Astrocyte of the cerebellum (primary cell): ENCODE data around the gene NF2.
A peak's percentile ranks its signal among the peaks of the same experiment; 100 is the strongest.
"Not testable (repeated sequence)": the region's sequence is repeated elsewhere in the genome, so short reads cannot be mapped to it uniquely, and the experiment has no call there.

Experiments used
- DNase-seq: peaks from one replicate; pipeline ENCODE4 v3.0.0-alpha.2; 2011; ENCODE audit warnings: low read depth
- H3K4me3 ChIP-seq: 2 replicates; pipeline ENCODE4 v1.5.1; 2011; ENCODE audit warnings: mild to moderate bottlenecking, low read depth, low read length, moderate library complexity
- in situ Hi-C: cut with HindIII; loops from 2 replicates; pipeline ENCODE4 v1.10.0; 2017; ENCODE audit warnings: low sequenced_read_pairs
- TF ChIP-seq, protein P1 (sequence below): IDR thresholded peaks from 2 replicates; pipeline ENCODE4 v1.5.1; 2012; ENCODE audit warnings: low read length, low read depth, moderate library complexity, mild to moderate bottlenecking; ENCODE audit errors: missing control alignments

Gene NF2

GRCh38 chr22:29603358-29604075, at the start of gene NF2:
TSS of gene NF2 (plus strand) at chr22:29603633. CDS start at chr22:29603999, 366 bp downstream.
- in situ Hi-C loops = no loop called here
- peak within 1 kb of the TSS; percentile 93 for H3K4me3 ChIP-seq
- peak; percentile 99 for DNase-seq
- TF ChIP-seq, protein P1, sequence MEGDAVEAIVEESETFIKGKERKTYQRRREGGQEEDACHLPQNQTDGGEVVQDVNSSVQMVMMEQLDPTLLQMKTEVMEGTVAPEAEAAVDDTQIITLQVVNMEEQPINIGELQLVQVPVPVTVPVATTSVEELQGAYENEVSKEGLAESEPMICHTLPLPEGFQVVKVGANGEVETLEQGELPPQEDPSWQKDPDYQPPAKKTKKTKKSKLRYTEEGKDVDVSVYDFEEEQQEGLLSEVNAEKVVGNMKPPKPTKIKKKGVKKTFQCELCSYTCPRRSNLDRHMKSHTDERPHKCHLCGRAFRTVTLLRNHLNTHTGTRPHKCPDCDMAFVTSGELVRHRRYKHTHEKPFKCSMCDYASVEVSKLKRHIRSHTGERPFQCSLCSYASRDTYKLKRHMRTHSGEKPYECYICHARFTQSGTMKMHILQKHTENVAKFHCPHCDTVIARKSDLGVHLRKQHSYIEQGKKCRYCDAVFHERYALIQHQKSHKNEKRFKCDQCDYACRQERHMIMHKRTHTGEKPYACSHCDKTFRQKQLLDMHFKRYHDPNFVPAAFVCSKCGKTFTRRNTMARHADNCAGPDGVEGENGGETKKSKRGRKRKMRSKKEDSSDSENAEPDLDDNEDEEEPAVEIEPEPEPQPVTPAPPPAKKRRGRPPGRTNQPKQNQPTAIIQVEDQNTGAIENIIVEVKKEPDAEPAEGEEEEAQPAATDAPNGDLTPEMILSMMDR = no peak

GRCh38 chr22:29555065-29555644, 48.3 kb upstream of the NF2 start:
- DNase-seq = peak; percentile 12
- in situ Hi-C loops = no loop called here
- H3K4me3 ChIP-seq = no peak overlapping the region
- TF ChIP-seq, protein P1 = no peak

DNA sequence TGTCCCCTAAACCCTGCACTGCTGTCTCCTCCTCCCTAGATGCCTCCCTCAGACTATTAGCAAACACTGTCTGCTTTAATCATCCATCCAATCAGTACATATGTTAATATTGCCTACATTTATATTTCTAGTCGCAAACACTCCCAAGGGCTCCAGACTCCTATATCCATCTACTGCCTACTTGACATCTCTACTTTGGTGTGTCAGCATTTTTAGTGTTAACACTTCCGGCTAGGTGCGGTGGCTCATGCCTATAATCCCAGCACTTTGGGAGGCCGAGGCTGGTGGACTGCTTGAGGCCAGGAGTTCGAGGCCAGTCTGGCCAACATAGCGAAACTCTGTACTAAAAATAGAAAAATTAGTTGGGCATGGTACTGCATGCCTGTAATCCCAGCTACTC, 44.4 kb upstream of the NF2 start:
- in situ Hi-C loops = no loop called here
- H3K4me3 ChIP-seq = no peak overlapping the region
- TF ChIP-seq, protein P1 = no peak

DNA sequence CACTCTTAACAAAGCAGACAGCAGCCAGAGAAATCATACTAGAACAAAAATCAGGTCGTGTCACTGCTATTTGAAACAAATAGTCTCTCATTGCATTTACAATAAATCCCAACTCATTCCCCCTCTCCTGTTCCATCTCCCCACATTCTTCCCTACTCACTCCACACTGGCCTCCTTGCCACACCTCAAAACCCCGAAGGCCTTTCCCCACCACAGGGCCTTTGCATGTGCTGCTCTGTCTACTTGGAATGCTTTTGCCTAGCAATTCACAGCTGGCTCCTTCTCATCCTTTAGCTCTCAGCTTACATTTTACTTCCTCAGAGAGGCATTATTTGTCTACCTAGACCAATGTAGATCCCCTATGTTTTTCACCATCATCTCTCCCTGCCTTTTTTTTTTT, 43.6 kb upstream of the NF2 start:
- TF ChIP-seq, protein P1 = no peak
- in situ Hi-C loops = no loop called here
- H3K4me3 ChIP-seq = no peak overlapping the region
- DNase-seq = no peak

More for the DNA sequence above, 44.4 kb upstream of the NF2 start:
- DNase-seq = no peak

DNA sequence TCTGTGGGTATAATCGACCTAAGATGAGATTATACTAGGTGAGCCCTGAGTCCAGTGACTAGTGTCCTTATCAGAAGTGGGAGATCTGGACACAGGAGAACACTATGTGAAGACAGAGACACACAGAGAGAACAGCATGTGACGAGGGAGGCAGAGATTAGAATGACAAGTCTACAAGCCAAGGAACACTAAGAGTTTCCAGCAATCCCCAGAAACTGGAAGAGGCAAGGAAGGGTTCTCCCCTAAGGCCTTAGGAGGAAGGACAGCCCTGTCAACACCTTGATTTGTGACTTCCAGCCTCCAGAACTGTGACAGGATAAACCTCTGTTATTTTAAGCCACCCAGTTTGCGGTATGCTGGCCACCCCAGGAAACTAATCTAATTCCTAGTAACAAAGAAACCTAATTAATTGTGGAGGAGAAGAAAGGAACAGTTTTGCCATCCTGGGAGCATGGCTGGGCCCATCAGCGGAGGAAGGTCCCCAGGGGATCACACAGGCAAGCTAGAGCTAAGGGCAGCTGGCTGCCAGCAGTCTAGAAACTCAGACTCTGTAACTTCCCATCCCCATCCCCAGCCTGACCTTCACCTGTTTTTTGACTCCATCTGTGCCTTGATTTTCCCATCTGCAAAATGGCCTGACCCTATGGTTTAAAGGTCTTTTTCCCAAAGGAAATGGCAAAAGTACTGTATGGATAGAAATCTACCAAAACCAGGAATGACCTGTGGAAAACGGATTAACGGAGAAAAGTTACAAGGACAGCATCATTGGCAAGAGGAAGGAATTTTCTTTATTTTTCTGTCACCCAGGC, 39.6 kb upstream of the NF2 start:
- in situ Hi-C loops = no loop called here
- TF ChIP-seq, protein P1 = no peak
- no peak overlapping the region for H3K4me3 ChIP-seq

GRCh38 chr22:29566513-29566912, 36.9 kb upstream of the NF2 start:
- in situ Hi-C loops, DNase-seq, H3K4me3 ChIP-seq: not testable (repeated sequence)

More for the DNA sequence above, 39.6 kb upstream of the NF2 start:
- no peak for DNase-seq

DNA sequence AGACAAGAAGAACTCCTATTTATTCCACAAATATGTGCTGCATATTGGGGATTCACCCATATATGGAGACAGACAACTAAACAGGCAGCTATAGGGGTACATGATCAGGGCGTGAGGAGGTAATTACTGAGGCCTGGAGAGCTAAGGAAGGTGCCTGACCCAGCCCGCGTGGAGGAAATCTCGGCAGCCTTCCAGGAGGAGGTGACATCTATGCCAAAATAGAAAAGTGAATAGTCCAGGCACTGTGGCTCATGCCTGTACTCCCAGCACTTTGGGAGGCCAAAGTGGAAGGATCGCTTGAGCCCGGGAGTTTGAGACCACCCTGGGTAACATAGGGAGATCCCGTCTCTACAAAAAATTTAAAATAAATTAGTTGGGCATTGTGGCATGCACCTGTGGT, 36.1 kb upstream of the NF2 start:
- in situ Hi-C loops = no loop called here
- TF ChIP-seq, protein P1 = no peak
- no peak overlapping the region for H3K4me3 ChIP-seq
- DNase-seq = no peak
